ENCODE data around the gene TSPAN5.

- TF ChIP-seq, protein P1, sequence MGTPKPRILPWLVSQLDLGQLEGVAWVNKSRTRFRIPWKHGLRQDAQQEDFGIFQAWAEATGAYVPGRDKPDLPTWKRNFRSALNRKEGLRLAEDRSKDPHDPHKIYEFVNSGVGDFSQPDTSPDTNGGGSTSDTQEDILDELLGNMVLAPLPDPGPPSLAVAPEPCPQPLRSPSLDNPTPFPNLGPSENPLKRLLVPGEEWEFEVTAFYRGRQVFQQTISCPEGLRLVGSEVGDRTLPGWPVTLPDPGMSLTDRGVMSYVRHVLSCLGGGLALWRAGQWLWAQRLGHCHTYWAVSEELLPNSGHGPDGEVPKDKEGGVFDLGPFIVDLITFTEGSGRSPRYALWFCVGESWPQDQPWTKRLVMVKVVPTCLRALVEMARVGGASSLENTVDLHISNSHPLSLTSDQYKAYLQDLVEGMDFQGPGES (IDR thresholded peaks at IDR 0.05; ENCODE audit: low read depth, low read length) = no peak
- no peak for TF ChIP-seq EZH2phosphoT487 (IDR thresholded peaks at IDR 0.05; ENCODE audit: borderline replicate concordance, low read depth)
- TF ChIP-seq RCOR1 (IDR thresholded peaks at IDR 0.05; ENCODE audit: low read length) = no peak
- no peak for TF ChIP-seq TAF1 (IDR thresholded peaks at IDR 0.05; ENCODE audit: borderline replicate concordance, low read depth, low read length)
- TF ChIP-seq FOXM1 (IDR thresholded peaks at IDR 0.05; ENCODE audit: low read depth) = no peak
- TF ChIP-seq EP300 (IDR thresholded peaks at IDR 0.05; ENCODE audit: borderline replicate concordance in 1 of 2, low read depth in 1 of 2, low read length in 1 of 2) = no peak
Observed at GRCh38 chr4:98700656-98701055, 42.2 kb upstream of the TSPAN5 start.

All from SK-N-SH (cell line).